HepG2 (cell line): Measurements from ENCODE around the gene SLC13A3. TPM values are rescaled to one million over a fixed set of nuclear protein-coding genes. Genes with fewer than 3 reads are reported as not detected.
A peak's percentile ranks its signal among the peaks of the same experiment; 100 is the strongest.

Experiments
- ATAC-seq: fragments of 200-7000 bp; cut with Tn5 transposase; 3 replicates; pipeline ENCODE4 v1.9.1; 2020; ENCODE audit warnings: mild to moderate bottlenecking, moderate library complexity
- BruUV-seq: library from RNA; stranded (reverse); fragments of 400-500 nt; replicated peaks from 2 replicates; lab custom pipeline; 2021; lab: Mats Ljungman, UMichigan
- CTCF ChIA-PET: fragments of 300-600 bp; formaldehyde crosslinking; extraction: SDS; loops from one replicate; lab custom pipeline; 2021; ENCODE audit warnings: low total read pairs, inconsistent platforms, low intra/inter-chr PET ratio; lab: Yijun Ruan, JAX
- POLR2A ChIA-PET: fragments of 350-600 bp; sonication (Branson Sonifier 250); formaldehyde crosslinking; loops from one replicate; lab custom pipeline; 2020; ENCODE audit warnings: antibody characterized with exemption, inconsistent platforms; lab: Yijun Ruan, JAX
- DNase-seq: peaks from one replicate; pipeline ENCODE4 v3.0.0-alpha.2; 2015; ENCODE audit warnings: low spot score
- FAIRE-seq: peaks from 3 replicates; lab custom pipeline; 2011; peaks lifted over from hg19 to GRCh38; lab: Jason Lieb, UNC
- H2AFZ ChIP-seq: one replicate; pipeline ENCODE4 v1.6.1; 2011; ENCODE audit warnings: low read length, inconsistent platforms
- H3K27ac ChIP-seq: fragments of 300-600 bp; 3 replicates; pipeline ENCODE4 v1.8.0; 2011; ENCODE audit warnings: mixed run types, mild to moderate bottlenecking, mixed read lengths, low read length, inconsistent platforms; ENCODE audit not compliant: insufficient read depth; ENCODE audit errors: extremely low read length
- H3K27me3 ChIP-seq, 2 experiments: fragments of 200-600 bp in 1 of 2; 2 replicates in 1 of 2; 3 replicates in 1 of 2; pipeline versions ENCODE4 v1.6.0 to v1.8.0; 2011; ENCODE audit warnings: low read length in 2 of 2, mild to moderate bottlenecking in 2 of 2, moderate library complexity in 2 of 2, inconsistent platforms in 1 of 2; ENCODE audit not compliant: insufficient read depth in 2 of 2, control insufficient read depth in 1 of 2
- H3K36me3 ChIP-seq, 2 experiments: fragments of 200-600 bp in 1 of 2; replicated peaks in 1 of 2; 2 replicates in 1 of 2; 3 replicates in 1 of 2; pipeline versions ENCODE4 v1.5.1 to v1.8.0; 2011; ENCODE audit warnings: low read length in 2 of 2, inconsistent platforms in 1 of 2; ENCODE audit not compliant: insufficient read depth in 2 of 2, control insufficient read depth in 1 of 2
- H3K4me1 ChIP-seq: 2 replicates; pipeline ENCODE4 v1.5.1; 2012; ENCODE audit warnings: low read length, inconsistent platforms; ENCODE audit not compliant: insufficient read depth
- H3K4me2 ChIP-seq: 2 replicates; pipeline ENCODE4 v1.6.0; 2011; ENCODE audit warnings: low read depth, low read length, inconsistent platforms
- H3K4me3 ChIP-seq, 3 experiments: fragments of 200-600 bp in 1 of 3; sonication (generic), shearing (Covaris generic) in 1 of 3; replicated peaks in 1 of 3; 2 replicates each; pipeline ENCODE4 v1.5.1; 2011 to 2016; ENCODE audit warnings: low read length in 3 of 3, inconsistent platforms in 2 of 3, low read depth in 2 of 3, mild to moderate bottlenecking in 2 of 3, control low read depth in 1 of 3, mixed read lengths in 1 of 3; ENCODE audit not compliant: insufficient read depth in 1 of 3
- H3K79me2 ChIP-seq: one replicate; pipeline ENCODE4 v1.6.1; 2011; ENCODE audit warnings: low read length, inconsistent platforms; ENCODE audit not compliant: insufficient read depth
- H3K9ac ChIP-seq: 2 replicates; pipeline ENCODE4 v1.6.0; 2011; ENCODE audit warnings: mild to moderate bottlenecking, low read depth, low read length, inconsistent platforms; ENCODE audit not compliant: insufficient read depth
- H3K9me3 ChIP-seq: 2 replicates; pipeline ENCODE4 v1.5.1; 2012; ENCODE audit warnings: mild to moderate bottlenecking, low read length
- H4K20me1 ChIP-seq: 2 replicates; pipeline ENCODE4 v1.6.0; 2011; ENCODE audit warnings: inconsistent platforms, mild to moderate bottlenecking, low read length, moderate library complexity; ENCODE audit not compliant: insufficient read depth
- CENPT ChIP-seq: sonication (generic); formaldehyde crosslinking; IDR thresholded peaks from 2 replicates; pipeline ENCODE4 v1.8.0; 2022; ENCODE audit warnings: low read depth, mild to moderate bottlenecking, moderate library complexity, missing genetic modification reagents
- ELF4 ChIP-seq: sonication (generic); formaldehyde crosslinking; IDR thresholded peaks from 2 replicates; pipeline ENCODE4 v1.5.0; 2020; ENCODE audit warnings: missing genetic modification reagents, mild to moderate bottlenecking, moderate library complexity, borderline replicate concordance
- HHEX ChIP-seq: IDR thresholded peaks from 2 replicates; pipeline ENCODE4 v1.6.1; 2016; ENCODE audit warnings: control low read depth
- IRX3 ChIP-seq: sonication (generic); formaldehyde crosslinking; IDR thresholded peaks from 2 replicates; pipeline ENCODE4 v1.8.1; 2023; ENCODE audit warnings: mild to moderate bottlenecking, low read depth, missing genetic modification reagents, borderline replicate concordance
- ISX ChIP-seq: sonication (generic); formaldehyde crosslinking; conservative IDR thresholded peaks from 2 replicates; pipeline ENCODE4 v1.5.0; 2020; ENCODE audit warnings: missing genetic modification reagents
- SCMH1 ChIP-seq: sonication (generic); formaldehyde crosslinking; IDR thresholded peaks from 2 replicates; pipeline ENCODE4 v1.9.0; 2021; ENCODE audit warnings: missing genetic modification reagents, mild to moderate bottlenecking, borderline replicate concordance
- SNAPC2 ChIP-seq: sonication (generic); formaldehyde crosslinking; IDR thresholded peaks from 2 replicates; pipeline ENCODE4 v1.8.1; 2022; ENCODE audit warnings: mild to moderate bottlenecking, missing genetic modification reagents
- SOX6 ChIP-seq, 2 experiments: fragments of 450-650 bp in 1 of 2; sonication (generic) in 1 of 2; formaldehyde crosslinking in 1 of 2; IDR thresholded peaks; 2 replicates each; pipeline versions ENCODE4 v1.4.0 to v1.6.1; 2017 to 2020; ENCODE audit warnings: antibody characterized with exemption in 1 of 2, mild to moderate bottlenecking in 1 of 2, missing genetic modification reagents in 1 of 2
- ZNF512 ChIP-seq: sonication (generic); formaldehyde crosslinking; IDR thresholded peaks from 2 replicates; pipeline ENCODE4 v1.4.0; 2020; ENCODE audit warnings: mild to moderate bottlenecking, missing genetic modification reagents
- ZNF775 ChIP-seq: sonication (generic); formaldehyde crosslinking; IDR thresholded peaks from 2 replicates; pipeline ENCODE4 v1.4.0; 2020; ENCODE audit warnings: missing genetic modification reagents, mild to moderate bottlenecking, moderate library complexity, borderline replicate concordance
- ZSCAN31 ChIP-seq: sonication (generic); formaldehyde crosslinking; IDR thresholded peaks from 2 replicates; pipeline ENCODE4 v1.5.0; 2020; ENCODE audit warnings: low read depth, mild to moderate bottlenecking, missing genetic modification reagents
- WGBS: methylation state at CpG from one replicate; pipeline ENCODE4 v1.1.6; 2017; ENCODE audit warnings: low lambda C conversion rate; 5-methylcytosine and 5-hydroxymethylcytosine counted together
- in situ Hi-C: cut with HindIII; loops from 2 replicates; pipeline ENCODE4 v1.10.0; 2017; ENCODE audit warnings: low pct_unique_long_range_greater_than_20kb; ENCODE audit not compliant: extremely low pct_ligation_motif_present
- intact Hi-C: fragments of 100-400 bp; cut with micrococcal nuclease; formaldehyde crosslinking; loops from one replicate; pipeline ENCODE4 v1.10.0; 2022; ENCODE audit not compliant: unreplicated experiment
- polyA plus RNA-seq, 8 experiments: library from polyadenylated mRNA; depleted of rRNA in 3 of 8; stranded (reverse) in 7 of 8; unstranded in 1 of 8; fragments of >200 nt; fragmentation: Illumina TruSeq in 4 of 8; extraction: Trizol in 4 of 8; gene quantifications; 2 replicates each; pipeline versions ENCODE4 v1.2.1 to v1.2.3, GENCODE V29; 2011 to 2016; ENCODE audit warnings: low read depth in 4 of 8, missing spikeins in 1 of 8, mixed read lengths in 1 of 8; ENCODE audit not compliant: insufficient read depth in 1 of 8
- total RNA-seq, 5 experiments: library from RNA; depleted of rRNA; stranded (reverse); fragments of >200 nt; fragmentation: Illumina TruSeq; extraction: Trizol; gene quantifications; 2 replicates each; pipeline ENCODE4 v1.2.3, GENCODE V29; 2016; ENCODE audit warnings: low read depth in 1 of 5
- TF ChIP-seq, protein P1 (sequence below), 2 experiments: sonication (generic) in 1 of 2; formaldehyde crosslinking in 1 of 2; IDR thresholded peaks; 2 replicates each; pipeline versions ENCODE4 v1.4.0 to v1.6.1; 2016 to 2020; ENCODE audit warnings: borderline replicate concordance in 1 of 2, low read depth in 1 of 2, mild to moderate bottlenecking in 1 of 2, missing genetic modification reagents in 1 of 2
- TF ChIP-seq, protein P2 (sequence below): IDR thresholded peaks from 2 replicates; pipeline ENCODE4 v1.6.1; 2018; ENCODE audit warnings: missing genetic modification reagents

The SLC13A3 gene
- total and polyA plus RNA-seq, 2 of the 13 experiments (the other 11 are each of a cell fraction or from before 2014, with no cell fraction given): 66.5 to 76.0 TPM

DNA sequence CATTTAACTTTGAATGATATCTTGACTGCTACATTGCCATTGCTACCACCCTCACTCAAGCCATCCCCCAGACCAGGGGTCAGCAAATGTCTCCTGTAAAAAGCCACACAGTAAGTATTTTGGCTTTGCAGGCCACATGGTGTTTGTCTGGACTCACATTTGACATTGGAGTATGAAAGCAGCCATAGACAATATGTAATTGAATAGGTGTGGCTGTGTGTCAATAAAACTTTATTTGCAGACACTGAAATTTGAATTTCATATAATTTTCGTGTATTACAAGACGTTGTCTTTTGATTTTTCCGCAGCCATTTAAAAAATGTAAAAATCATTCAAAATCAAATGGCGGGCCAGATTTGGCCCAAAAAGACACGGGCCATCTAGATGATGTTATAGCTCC lies 64.5 kb downstream of the SLC13A3 start (continued):
- TF ChIP-seq CENPT (CRISPR knock-in tag) (no peak), SNAPC2 (CRISPR knock-in tag) (no peak)

DNA sequence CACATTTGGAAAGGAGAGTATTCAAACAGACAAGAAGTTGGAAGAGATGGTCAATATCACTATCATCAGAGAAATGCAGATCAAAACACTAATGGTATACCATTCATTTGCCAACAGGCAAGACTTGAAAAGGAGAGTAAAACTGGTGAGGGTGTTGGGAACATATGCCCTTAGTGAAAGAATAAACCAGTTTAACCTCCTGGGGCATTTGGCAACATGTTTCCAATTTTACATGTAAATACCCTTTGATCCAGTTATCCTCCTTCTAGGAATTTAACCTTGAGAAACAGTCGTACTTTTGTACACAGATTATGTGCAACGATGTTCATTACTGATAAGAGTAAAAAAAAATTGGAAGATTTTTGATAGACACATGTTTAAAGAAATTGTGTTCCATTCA lies 66.8 kb downstream of the SLC13A3 start:
- DNase-seq (peak; percentile 83), ATAC-seq (peak; percentile 33; the same call in 1 of the 3 replicates), FAIRE-seq (peak; percentile 76)
- Histone ChIP-seq H4K20me1 (no peaks in the 10 kb centered on the region), H3K4me2 (no peak overlapping the region), H3K79me2 (no peaks in the 10 kb centered on the region), H3K36me3 (peaks cover 26 to 39% of the 10 kb centered on the region in 2 experiments), H3K4me1 (peaks cover 34% of the 10 kb centered on the region), H3K4me3 (no peak overlapping the region), H3K9ac (no peak overlapping the region), H3K9me3 (no peaks in the 10 kb centered on the region), H3K27ac (peak overlapping the region; percentile 13), H3K27me3 (no peaks in the 10 kb centered on the region), H2AFZ (no peak overlapping the region)
- in situ Hi-C loops (no loop called here), intact Hi-C loops (loop anchor here (2.0 kb wide), 1 partner anchor 22 kb away; no protein-coding TSS in a partner anchor)
- ChIA-PET POLR2A (interaction anchor here (1.0 kb wide), 1 partner anchor 16 kb away, joined by 4 read pairs; no protein-coding TSS in a partner anchor), CTCF (no interaction called here)
- BruUV-seq: no TSS peak
- 2% methylated on average over 2 of the region's 2 CpGs for WGBS
- TF ChIP-seq ZSCAN31 (no peak), ELF4 (CRISPR knock-in tag) (no peak), SCMH1 (CRISPR knock-in tag) (no peak), ZNF775 (CRISPR knock-in tag) (no peak), IRX3 (CRISPR knock-in tag) (no peak), ZNF512 (CRISPR knock-in tag) (no peak), HHEX (CRISPR knock-in tag) (no peak), ISX (CRISPR knock-in tag) (no peak), SOX6 (IDR thresholded peaks at IDR 0.05) (no peak), SOX6 (CRISPR knock-in tag; IDR thresholded peaks at IDR 0.05) (peak; percentile 68; the same call in 1 of the 2 replicates)
- TF ChIP-seq, protein P1, sequence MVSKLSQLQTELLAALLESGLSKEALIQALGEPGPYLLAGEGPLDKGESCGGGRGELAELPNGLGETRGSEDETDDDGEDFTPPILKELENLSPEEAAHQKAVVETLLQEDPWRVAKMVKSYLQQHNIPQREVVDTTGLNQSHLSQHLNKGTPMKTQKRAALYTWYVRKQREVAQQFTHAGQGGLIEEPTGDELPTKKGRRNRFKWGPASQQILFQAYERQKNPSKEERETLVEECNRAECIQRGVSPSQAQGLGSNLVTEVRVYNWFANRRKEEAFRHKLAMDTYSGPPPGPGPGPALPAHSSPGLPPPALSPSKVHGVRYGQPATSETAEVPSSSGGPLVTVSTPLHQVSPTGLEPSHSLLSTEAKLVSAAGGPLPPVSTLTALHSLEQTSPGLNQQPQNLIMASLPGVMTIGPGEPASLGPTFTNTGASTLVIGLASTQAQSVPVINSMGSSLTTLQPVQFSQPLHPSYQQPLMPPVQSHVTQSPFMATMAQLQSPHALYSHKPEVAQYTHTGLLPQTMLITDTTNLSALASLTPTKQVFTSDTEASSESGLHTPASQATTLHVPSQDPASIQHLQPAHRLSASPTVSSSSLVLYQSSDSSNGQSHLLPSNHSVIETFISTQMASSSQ (IDR thresholded peaks at IDR 0.05; ENCODE audit: low read depth): no peak; the same call in 1 of the 2 replicates
- TF ChIP-seq, protein P1 (CRISPR knock-in tag; IDR thresholded peaks at IDR 0.05; ENCODE audit: borderline replicate concordance): peak; percentile 54; the same call in 1 of the 2 replicates
- TF ChIP-seq, protein P2, sequence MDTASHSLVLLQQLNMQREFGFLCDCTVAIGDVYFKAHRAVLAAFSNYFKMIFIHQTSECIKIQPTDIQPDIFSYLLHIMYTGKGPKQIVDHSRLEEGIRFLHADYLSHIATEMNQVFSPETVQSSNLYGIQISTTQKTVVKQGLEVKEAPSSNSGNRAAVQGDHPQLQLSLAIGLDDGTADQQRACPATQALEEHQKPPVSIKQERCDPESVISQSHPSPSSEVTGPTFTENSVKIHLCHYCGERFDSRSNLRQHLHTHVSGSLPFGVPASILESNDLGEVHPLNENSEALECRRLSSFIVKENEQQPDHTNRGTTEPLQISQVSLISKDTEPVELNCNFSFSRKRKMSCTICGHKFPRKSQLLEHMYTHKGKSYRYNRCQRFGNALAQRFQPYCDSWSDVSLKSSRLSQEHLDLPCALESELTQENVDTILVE (CRISPR knock-in tag): peak; percentile 41; the same call in 1 of the 2 replicates
